ENCODE results near the gene ARL6IP1. TPM values are rescaled to one million over a fixed set of nuclear protein-coding genes. Genes with fewer than 3 reads are reported as not detected.

Gene ARL6IP1
- total RNA-seq, 1 donor from 2014 or later = 129 TPM

Other genes with a start within 250 kb of the ARL6IP1 start
- gene NOMO2, start 239.5 kb downstream of the ARL6IP1 start, total RNA-seq = 75.2 TPM
- 2,276 TPM for gene RPS15A, start 11.2 kb downstream of the ARL6IP1 start, total RNA-seq
- 89.2 TPM for gene SMG1, start 124.9 kb upstream of the ARL6IP1 start, total RNA-seq
- gene TMC7, start 182.4 kb upstream of the ARL6IP1 start, total RNA-seq = 3.1 TPM

Measured in skeletal muscle tissue (tissue), 1 donor.